Measurements from ENCODE around the gene CCDC181. TPM values are rescaled to one million over a fixed set of nuclear protein-coding genes. Genes with fewer than 3 reads are reported as not detected.

The CCDC181 gene
- total and polyA plus RNA-seq, 2 donors (not counting 1 experiment from before 2014, with no cell fraction given) = not detected

GRCh38 chr1:169456029-169456428 lies 28.8 kb upstream of the CCDC181 start:
- Histone ChIP-seq H3K4me1 (ENCODE audit: control insufficient read depth in 2 of 2, insufficient read depth in 2 of 2, low read length in 2 of 2) (peaks cover 5 to 7% of the 10 kb centered on the region in 2 donors), H3K36me3 (replicated peaks in 1 of 2; ENCODE audit: control extremely low read depth in 1 of 2, control insufficient read depth in 1 of 2, extremely low read depth in 1 of 2, insufficient read depth in 2 of 2, low read length in 1 of 2) (no peaks in the 10 kb centered on the region), H3K4me2 (replicated peaks; ENCODE audit: low read depth, low read length, poor library complexity, severe bottlenecking) (no peak overlapping the region), H3K27ac (ENCODE audit: low read length in 2 of 2) (no peak overlapping the region), H3K79me2 (ENCODE audit: control insufficient read depth, insufficient read depth, low read length) (no peaks in the 10 kb centered on the region), H3K27me3 (replicated peaks in 1 of 4; ENCODE audit: control extremely low read depth in 1 of 4, control insufficient read depth in 3 of 4, insufficient read depth in 4 of 4, low read length in 3 of 4) (peaks cover 0 to 17% (median 13%) of the 10 kb centered on the region in 4 experiments), H2AFZ (ENCODE audit: insufficient read depth, low read depth, low read length, poor library complexity, severe bottlenecking) (no peak overlapping the region), H4K20me1 (ENCODE audit: control insufficient read depth, insufficient read depth, low read length, poor library complexity, severe bottlenecking) (no peaks in the 10 kb centered on the region), H3K9ac (ENCODE audit: low read length) (no peak overlapping the region), H3K9me3 (ENCODE audit: control extremely low read depth in 1 of 3, control insufficient read depth in 2 of 3, insufficient read depth in 1 of 3, low read length in 2 of 3) (peaks cover 5 to 10% (median 8%) of the 10 kb centered on the region in 3 donors), H3K4me3 (ENCODE audit: control extremely low read depth in 1 of 5, extremely low read depth in 1 of 5, insufficient read depth in 1 of 5, low read depth in 2 of 5, low read length in 4 of 5) (no peak overlapping the region)
- no CpG with 5 or more reads among the region's 2 CpGs for WGBS (ENCODE audit: insufficient coverage)
- H3K27me3 Mint-ChIP-seq = peaks cover 46% of the 10 kb centered on the region
- H3K9me3 Mint-ChIP-seq (ENCODE audit: insufficient read depth) = peaks cover 7% of the 10 kb centered on the region
- intact Hi-C loops (cut with micrococcal nuclease) = no loop called here
- H3K27ac Mint-ChIP-seq = no peak overlapping the region
- POLR2A ChIA-PET = no interaction called here
- TF ChIP-seq EZH2 (IDR thresholded peaks at IDR 0.05; ENCODE audit: borderline replicate concordance, insufficient read depth, low read depth, low read length, poor library complexity, severe bottlenecking) = no peak
- TF ChIP-seq CTCF (IDR thresholded peaks at IDR 0.05) = no peak
- CTCF ChIA-PET = no interaction called here
- no peak for DNase-seq
- H3K4me3 Mint-ChIP-seq = no peak overlapping the region
- H3K4me1 Mint-ChIP-seq = peaks cover 7% of the 10 kb centered on the region
- ATAC-seq (ENCODE audit: low read depth) = no peak

DNA sequence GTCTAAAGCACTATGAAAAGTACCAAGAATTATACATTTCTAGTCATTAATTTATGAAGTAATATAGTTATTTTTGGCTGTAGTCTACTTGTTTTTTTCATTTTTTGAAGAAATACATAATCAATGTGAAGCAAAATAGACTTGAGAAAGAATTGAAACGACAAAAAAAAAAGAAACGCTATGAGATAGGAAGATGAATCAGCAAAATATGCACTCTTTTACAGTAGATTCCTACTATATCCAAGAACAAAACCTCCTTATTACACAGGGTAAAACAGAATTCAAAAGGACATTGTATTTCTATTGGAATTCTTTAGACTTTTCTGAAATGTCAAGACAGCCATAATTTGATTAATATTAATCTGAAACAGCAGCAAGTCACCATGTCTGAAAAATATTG lies 25.6 kb upstream of the CCDC181 start:
- no CpG with 5 or more reads among the region's 2 CpGs for WGBS (ENCODE audit: insufficient coverage)
- H3K9me3 Mint-ChIP-seq (ENCODE audit: insufficient read depth) = peaks cover 7% of the 10 kb centered on the region
- TF ChIP-seq EZH2 (IDR thresholded peaks at IDR 0.05; ENCODE audit: borderline replicate concordance, insufficient read depth, low read depth, low read length, poor library complexity, severe bottlenecking) (no peak), CTCF (IDR thresholded peaks at IDR 0.05) (no peak)
- no peaks in the 10 kb centered on the region for H3K4me1 ChIP-seq (ENCODE audit: control insufficient read depth in 2 of 2, insufficient read depth in 2 of 2, low read length in 2 of 2)
- intact Hi-C loops (cut with micrococcal nuclease) = no loop called here
- no peaks in the 10 kb centered on the region for H4K20me1 ChIP-seq (ENCODE audit: control insufficient read depth, insufficient read depth, low read length, poor library complexity, severe bottlenecking)
- H3K36me3 ChIP-seq (replicated peaks in 1 of 2; ENCODE audit: control extremely low read depth in 1 of 2, control insufficient read depth in 1 of 2, extremely low read depth in 1 of 2, insufficient read depth in 2 of 2, low read length in 1 of 2) = no peaks in the 10 kb centered on the region
- H3K27ac ChIP-seq (ENCODE audit: low read length in 2 of 2) = no peak overlapping the region
- H3K4me3 ChIP-seq (ENCODE audit: control extremely low read depth in 1 of 5, extremely low read depth in 1 of 5, insufficient read depth in 1 of 5, low read depth in 2 of 5, low read length in 4 of 5) = no peak overlapping the region
- CTCF ChIA-PET = no interaction called here
- no peak overlapping the region for H3K4me2 ChIP-seq (replicated peaks; ENCODE audit: low read depth, low read length, poor library complexity, severe bottlenecking)
- no peak overlapping the region for H3K4me3 Mint-ChIP-seq
- H3K27me3 Mint-ChIP-seq = peaks cover 52% of the 10 kb centered on the region
- H2AFZ ChIP-seq (ENCODE audit: insufficient read depth, low read depth, low read length, poor library complexity, severe bottlenecking) = no peak overlapping the region
- POLR2A ChIA-PET = no interaction called here
- no peak overlapping the region for H3K27ac Mint-ChIP-seq
- H3K4me1 Mint-ChIP-seq = no peaks in the 10 kb centered on the region
- ATAC-seq (ENCODE audit: low read depth) = no peak
- H3K9me3 ChIP-seq (ENCODE audit: control extremely low read depth in 1 of 3, control insufficient read depth in 2 of 3, insufficient read depth in 1 of 3, low read length in 2 of 3) = peaks cover 0 to 10% (median 8%) of the 10 kb centered on the region in 3 donors
- peaks cover 0 to 3% (median 0%) of the 10 kb centered on the region in 4 experiments for H3K27me3 ChIP-seq (replicated peaks in 1 of 4; ENCODE audit: control extremely low read depth in 1 of 4, control insufficient read depth in 3 of 4, insufficient read depth in 4 of 4, low read length in 3 of 4)
- no peak overlapping the region for H3K9ac ChIP-seq (ENCODE audit: low read length)
- no peak for DNase-seq
- no peaks in the 10 kb centered on the region for H3K79me2 ChIP-seq (ENCODE audit: control insufficient read depth, insufficient read depth, low read length)

All from B cell (primary cell).